Activated T-cell treated with anti-CD3 and anti-CD28 coated beads for 24 hours (primary cell): ENCODE results near the gene ABAT.
A peak's percentile ranks its signal among the peaks of the same experiment; 100 is the strongest.
"Not testable (repeated sequence)": the region's sequence is repeated elsewhere in the genome, so short reads cannot be mapped to it uniquely, and the experiment has no call there.

Experiments
- DNase-seq: peaks from one replicate; pipeline ENCODE4 v3.0.0-alpha.2; 2020; ENCODE audit warnings: low read depth

Gene ABAT

GRCh38 chr16:8785408-8785807, 111.0 kb downstream of the ABAT start:
- DNase-seq, result no peak

GRCh38 chr16:8786316-8786715, 111.9 kb downstream of the ABAT start:
- not testable (repeated sequence) for DNase-seq

- no peak for DNase-seq
Measured at GRCh38 chr16:8788578-8789172, 114.3 kb downstream of the ABAT start.

- DNase-seq, result no peak
Measured at GRCh38 chr16:8795091-8795490, 120.7 kb downstream of the ABAT start.

GRCh38 chr16:8795818-8796217, 121.4 kb downstream of the ABAT start:
- no peak for DNase-seq

- DNase-seq, result no peak
Measured at GRCh38 chr16:8796469-8797363, 122.3 kb downstream of the ABAT start.

- peak; percentile 96 for DNase-seq
Measured at GRCh38 chr16:8797364-8798173, 123.2 kb downstream of the ABAT start, which contains the start of the genes PMM2 and TMEM186. TSS of gene PMM2 (plus strand) at chr16:8797839. CDS start at chr16:8797883, 44 bp downstream. TSS of gene TMEM186 (minus strand) at chr16:8797639. CDS start at chr16:8797614, 25 bp downstream.

- no peak for DNase-seq
Measured at GRCh38 chr16:8798174-8798527, 123.7 kb downstream of the ABAT start.

- DNase-seq, result no peak
Measured at GRCh38 chr16:8798535-8799157, 124.2 kb downstream of the ABAT start.

- DNase-seq, result no peak
Measured at GRCh38 chr16:8801701-8802100, 127.3 kb downstream of the ABAT start.

- DNase-seq, result not testable (repeated sequence)
Measured at GRCh38 chr16:8803733-8804132, 129.3 kb downstream of the ABAT start.

- DNase-seq, result no peak
Measured at GRCh38 chr16:8804313-8804712, 129.9 kb downstream of the ABAT start.

GRCh38 chr16:8806272-8806983, 132.0 kb downstream of the ABAT start:
- DNase-seq, result no peak

GRCh38 chr16:8807189-8807588, 132.8 kb downstream of the ABAT start:
- DNase-seq, result no peak

- DNase-seq, result no peak
Measured at GRCh38 chr16:8808009-8808408, 133.6 kb downstream of the ABAT start.

GRCh38 chr16:8808613-8809353, 134.4 kb downstream of the ABAT start:
- no peak for DNase-seq

- DNase-seq, result no peak
Measured at GRCh38 chr16:8812162-8812843, 137.9 kb downstream of the ABAT start.

- no peak for DNase-seq
Measured at GRCh38 chr16:8814095-8814806, 139.8 kb downstream of the ABAT start.

- no peak for DNase-seq
Measured at GRCh38 chr16:8816967-8817655, 142.7 kb downstream of the ABAT start.
